Caco-2 (cell line): ENCODE measurements around the gene ZNRF3. TPM values are rescaled to one million over a fixed set of nuclear protein-coding genes. Genes with fewer than 3 reads are reported as not detected.

Experiments used
- BruUV-seq: library from RNA; stranded (reverse); fragments of 400-500 nt; replicated peaks from 2 replicates; lab custom pipeline; 2021; lab: Mats Ljungman, UMichigan
- CTCF ChIA-PET: fragments of 300-600 bp; sonication (Branson Sonifier 250); formaldehyde crosslinking; loops from one replicate; lab custom pipeline; 2022; ENCODE audit warnings: antibody characterized with exemption; lab: Charles Lee
- POLR2A ChIA-PET: fragments of 300-600 bp; sonication (Branson Sonifier 250); formaldehyde crosslinking; loops from one replicate; lab custom pipeline; 2022; ENCODE audit warnings: antibody characterized with exemption; lab: Charles Lee
- DNase-seq, 2 experiments: peaks; one replicate each; pipeline versions ENCODE4 v3.0.0 to v3.0.0-alpha.2; 2020 to 2022
- H3K27me3 ChIP-seq: replicated peaks from 2 replicates; pipeline ENCODE4 v1.6.0; 2011; ENCODE audit warnings: low read length; ENCODE audit not compliant: control insufficient read depth, insufficient read depth
- H3K36me3 ChIP-seq: 2 replicates; pipeline ENCODE4 v1.5.1; 2011; ENCODE audit warnings: low read length; ENCODE audit not compliant: control insufficient read depth, insufficient read depth
- H3K4me1 ChIP-seq: fragments of 250-450 bp; sonication (Bioruptor Pico); 2 replicates; pipeline ENCODE4 v1.5.1; 2020; ENCODE audit warnings: mild to moderate bottlenecking
- H3K4me3 ChIP-seq: 2 replicates; pipeline ENCODE4 v1.5.1; 2011; ENCODE audit warnings: low read depth, mild to moderate bottlenecking, control low read depth, low read length
- H3K9me3 ChIP-seq: fragments of 250-450 bp; sonication (Bioruptor Pico); 2 replicates; pipeline ENCODE4 v1.5.1; 2020; ENCODE audit warnings: mild to moderate bottlenecking, moderate library complexity
- H3K27ac Mint-ChIP-seq: one replicate; pipeline ENCODE4 v1.8.0; 2022; ENCODE audit warnings: mixed read lengths; ENCODE audit not compliant: unreplicated experiment
- H3K27me3 Mint-ChIP-seq: one replicate; pipeline ENCODE4 v1.8.0; 2022; ENCODE audit warnings: mixed read lengths; ENCODE audit not compliant: insufficient read depth, unreplicated experiment
- H3K36me3 Mint-ChIP-seq: one replicate; pipeline ENCODE4 v1.8.0; 2022; ENCODE audit warnings: mild to moderate bottlenecking, mixed read lengths; ENCODE audit not compliant: insufficient read depth, unreplicated experiment
- H3K4me1 Mint-ChIP-seq: one replicate; pipeline ENCODE4 v1.8.0; 2022; ENCODE audit warnings: low read depth, mixed read lengths; ENCODE audit not compliant: unreplicated experiment
- H3K4me3 Mint-ChIP-seq: one replicate; pipeline ENCODE4 v1.8.0; 2022; ENCODE audit warnings: mild to moderate bottlenecking, moderate library complexity, mixed read lengths; ENCODE audit not compliant: unreplicated experiment
- H3K9me3 Mint-ChIP-seq: one replicate; pipeline ENCODE4 v1.8.0; 2022; ENCODE audit warnings: mixed read lengths; ENCODE audit not compliant: unreplicated experiment
- CTCF ChIP-seq, 2 experiments: fragments of 200-600 bp in 1 of 2; IDR thresholded peaks; 1 replicate in 1 of 2; 2 replicates in 1 of 2; pipeline versions ENCODE4 v1.5.1 to v1.8.0; 2011 to 2022; ENCODE audit warnings: antibody characterized with exemption in 1 of 2, control low read depth in 1 of 2, inconsistent platforms in 1 of 2, low read depth in 1 of 2, low read length in 1 of 2, mild to moderate bottlenecking in 1 of 2, moderate library complexity in 1 of 2; ENCODE audit not compliant: insufficient read depth in 1 of 2, severe bottlenecking in 1 of 2, unreplicated experiment in 1 of 2
- intact Hi-C: fragments of 100-400 bp; cut with micrococcal nuclease; formaldehyde crosslinking; loops from one replicate; pipeline ENCODE4 v1.10.0; 2022; ENCODE audit not compliant: unreplicated experiment
- total RNA-seq: library from RNA; stranded (reverse); gene quantifications from 2 replicates; pipeline ENCODE4 v1.2.3, GENCODE V29; 2022

The ZNRF3 gene
- total RNA-seq, 1 experiment from 2014 or later: 41.1 TPM

DNA sequence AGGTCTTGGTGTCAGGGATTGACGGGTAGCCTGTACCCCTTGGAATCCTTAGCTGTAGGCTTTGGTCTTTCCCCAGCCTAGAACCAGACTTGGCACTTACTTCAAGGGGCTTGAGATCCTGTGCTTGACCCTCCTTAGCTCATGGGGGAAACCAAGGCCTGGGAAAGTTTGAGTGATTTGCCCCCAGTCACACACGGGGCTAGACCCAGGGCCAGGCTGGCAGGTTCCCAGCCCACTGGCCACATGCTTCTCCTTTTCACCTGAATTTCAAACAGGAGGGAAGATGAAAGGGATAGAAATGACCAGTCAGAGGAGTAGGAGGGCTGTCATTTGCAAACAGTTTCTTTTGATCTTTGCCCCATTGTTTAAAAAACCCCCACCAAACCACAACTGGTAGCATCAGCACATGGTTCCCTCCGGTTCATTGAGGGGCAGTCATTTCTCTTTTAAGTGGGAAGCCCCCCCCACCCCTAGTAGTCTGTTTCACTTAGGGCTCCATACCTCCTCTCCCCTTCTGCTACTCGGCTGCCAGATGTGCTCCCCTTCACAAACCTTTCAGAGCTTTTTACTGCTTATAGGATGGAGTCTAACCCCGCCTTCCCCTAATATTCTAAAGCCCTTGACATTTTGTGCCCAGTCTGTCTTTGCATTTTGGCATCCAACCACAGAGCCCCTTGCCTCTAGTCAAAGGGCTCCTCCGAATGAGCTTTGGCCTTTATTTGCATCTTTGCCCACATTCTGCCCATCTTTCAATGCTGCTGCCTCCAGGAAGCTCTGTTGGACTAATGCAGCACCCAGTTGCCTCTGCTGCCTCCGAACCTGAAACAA, 37.6 kb downstream of the ZNRF3 start:
- H3K27me3 Mint-ChIP-seq: no peaks in the 10 kb centered on the region
- intact Hi-C loops: no loop called here
- peak overlapping the region; percentile 8 for H3K4me3 Mint-ChIP-seq
- no peaks in the 10 kb centered on the region for H3K9me3 Mint-ChIP-seq
- Histone ChIP-seq H3K4me1 (peaks cover 99% of the 10 kb centered on the region), H3K36me3 (no peaks in the 10 kb centered on the region), H3K9me3 (no peaks in the 10 kb centered on the region), H3K27me3 (no peaks in the 10 kb centered on the region), H3K4me3 (no peak overlapping the region)
- peaks cover 72% of the 10 kb centered on the region for H3K4me1 Mint-ChIP-seq
- ChIA-PET CTCF (no interaction called here), POLR2A (interaction anchor here (0.6 kb wide), 1 partner anchor 38 kb away, joined by 3 read pairs; the partner anchor contains the start of gene ZNRF3)
- no peak for TF ChIP-seq CTCF (IDR thresholded peaks at IDR 0.05; ENCODE audit: insufficient read depth in 1 of 2, low read depth in 1 of 2, low read length in 1 of 2, severe bottlenecking in 1 of 2, unreplicated experiment in 1 of 2)
- peak overlapping the region; percentile 53 for H3K27ac Mint-ChIP-seq
- BruUV-seq: no TSS peak
- peaks cover 67% of the 10 kb centered on the region for H3K36me3 Mint-ChIP-seq
- DNase-seq: peak in 1 of 2 experiments; percentile 47

DNA sequence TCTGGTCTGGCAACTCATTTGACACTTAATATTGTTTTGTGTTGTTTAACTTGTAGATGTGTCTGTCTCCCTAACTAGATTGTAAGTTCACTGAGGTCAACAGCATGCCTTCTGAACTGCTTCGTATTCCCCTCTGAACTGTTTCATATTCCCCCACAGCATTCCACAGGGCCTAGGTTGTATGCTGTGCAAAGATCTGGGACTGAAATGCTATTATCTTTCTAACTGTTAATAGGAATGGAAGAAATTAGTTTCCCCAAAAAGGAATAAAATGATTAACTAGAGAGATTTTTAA, 38.2 kb downstream of the ZNRF3 start:
- Histone ChIP-seq H3K9me3 (no peaks in the 10 kb centered on the region), H3K27me3 (no peaks in the 10 kb centered on the region), H3K36me3 (no peaks in the 10 kb centered on the region), H3K4me3 (no peak overlapping the region), H3K4me1 (peaks cover 95% of the 10 kb centered on the region)
- Mint-ChIP-seq H3K4me1 (peaks cover 73% of the 10 kb centered on the region), H3K27ac (peak overlapping the region; percentile 53), H3K36me3 (peaks cover 72% of the 10 kb centered on the region), H3K4me3 (peak overlapping the region; percentile 8), H3K27me3 (no peaks in the 10 kb centered on the region), H3K9me3 (no peaks in the 10 kb centered on the region)
- TSS peak; percentile 2 for BruUV-seq
- no peak for TF ChIP-seq CTCF (IDR thresholded peaks at IDR 0.05; ENCODE audit: insufficient read depth in 1 of 2, low read depth in 1 of 2, low read length in 1 of 2, severe bottlenecking in 1 of 2, unreplicated experiment in 1 of 2)
- POLR2A ChIA-PET: interaction anchor here (0.6 kb wide), 1 partner anchor 38 kb away, joined by 3 read pairs; the partner anchor contains the start of gene ZNRF3
- CTCF ChIA-PET: no interaction called here
- intact Hi-C loops: no loop called here
- no peak for DNase-seq

DNA sequence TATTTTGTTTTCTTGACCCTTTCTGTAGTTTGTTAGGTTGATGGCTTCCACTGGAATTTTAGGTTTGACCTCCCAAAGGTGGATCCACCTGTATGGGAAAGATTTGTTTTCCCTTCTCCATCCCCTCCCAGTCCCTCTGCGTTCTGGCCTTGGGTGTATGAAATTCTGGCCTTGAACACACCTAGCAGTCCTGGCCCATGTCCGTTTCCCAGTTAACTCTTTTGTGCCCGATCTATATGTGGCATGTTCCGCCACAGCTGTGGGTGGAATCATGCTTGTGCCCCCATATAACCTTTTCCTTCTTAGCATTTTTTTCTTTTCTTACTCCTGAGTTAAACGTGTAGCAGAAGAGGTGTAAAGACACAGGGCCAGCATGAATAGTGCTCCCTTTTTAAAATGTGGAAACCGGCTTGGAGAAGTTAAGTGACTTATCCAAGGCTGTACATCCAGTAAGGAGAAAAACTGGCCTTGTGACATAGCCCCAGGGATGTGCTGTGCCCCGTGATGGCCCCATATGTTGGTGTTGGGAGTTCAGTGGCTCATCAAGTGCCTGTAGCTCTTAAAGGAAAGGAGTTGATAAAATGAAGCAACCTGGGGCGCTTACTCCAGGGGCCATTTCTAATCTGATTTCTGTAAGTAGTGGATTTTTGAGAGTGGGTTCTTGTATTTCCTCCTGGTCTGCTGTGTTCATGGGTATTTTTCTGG, 39.3 kb downstream of the ZNRF3 start:
- peaks cover 93% of the 10 kb centered on the region for H3K4me1 ChIP-seq
- H3K4me3 ChIP-seq: no peak overlapping the region
- H3K27me3 ChIP-seq: no peaks in the 10 kb centered on the region
- Mint-ChIP-seq H3K4me1 (peaks cover 71% of the 10 kb centered on the region), H3K27me3 (no peaks in the 10 kb centered on the region), H3K36me3 (peaks cover 75% of the 10 kb centered on the region), H3K9me3 (no peaks in the 10 kb centered on the region), H3K27ac (peak overlapping the region; percentile 86), H3K4me3 (peak overlapping the region; percentile 46)
- no peak for TF ChIP-seq CTCF (IDR thresholded peaks at IDR 0.05; ENCODE audit: insufficient read depth in 1 of 2, low read depth in 1 of 2, low read length in 1 of 2, severe bottlenecking in 1 of 2, unreplicated experiment in 1 of 2)
- intact Hi-C loops: no loop called here
- no peak for DNase-seq
- ChIA-PET CTCF (no interaction called here), POLR2A (no interaction called here)
- BruUV-seq: no TSS peak
- H3K36me3 ChIP-seq: no peaks in the 10 kb centered on the region
- H3K9me3 ChIP-seq: no peaks in the 10 kb centered on the region
